Adrenal gland (tissue), 5 donors: ENCODE results near the gene TMEM108.

ENCODE experiments used
- POLR2A ChIP-seq, 2 donors: fragments of 450-650 bp; IDR thresholded peaks; one replicate each; pipeline ENCODE4 v1.6.1; 2017; ENCODE audit warnings: antibody characterized with exemption in 2 of 2, mild to moderate bottlenecking in 2 of 2, moderate library complexity in 1 of 2
- TF ChIP-seq, protein P1 (sequence below), 6 experiments: fragments of 450-650 bp in 4 of 6; fragments of 200-600 bp in 2 of 6; sonication (generic) in 1 of 6; IDR thresholded peaks; 1 replicate in 5 of 6; 2 replicates in 1 of 6; pipeline versions ENCODE4 v1.5.1 to v1.8.0; 2016 to 2021; ENCODE audit warnings: antibody characterized with exemption in 6 of 6, mild to moderate bottlenecking in 2 of 6, moderate library complexity in 1 of 6
- donor health status: DM: no; HTN: no; CAD: no.

GRCh38 chr3:133096900-133097613, 58.9 kb downstream of the TMEM108 start:
- TF ChIP-seq, protein P1, sequence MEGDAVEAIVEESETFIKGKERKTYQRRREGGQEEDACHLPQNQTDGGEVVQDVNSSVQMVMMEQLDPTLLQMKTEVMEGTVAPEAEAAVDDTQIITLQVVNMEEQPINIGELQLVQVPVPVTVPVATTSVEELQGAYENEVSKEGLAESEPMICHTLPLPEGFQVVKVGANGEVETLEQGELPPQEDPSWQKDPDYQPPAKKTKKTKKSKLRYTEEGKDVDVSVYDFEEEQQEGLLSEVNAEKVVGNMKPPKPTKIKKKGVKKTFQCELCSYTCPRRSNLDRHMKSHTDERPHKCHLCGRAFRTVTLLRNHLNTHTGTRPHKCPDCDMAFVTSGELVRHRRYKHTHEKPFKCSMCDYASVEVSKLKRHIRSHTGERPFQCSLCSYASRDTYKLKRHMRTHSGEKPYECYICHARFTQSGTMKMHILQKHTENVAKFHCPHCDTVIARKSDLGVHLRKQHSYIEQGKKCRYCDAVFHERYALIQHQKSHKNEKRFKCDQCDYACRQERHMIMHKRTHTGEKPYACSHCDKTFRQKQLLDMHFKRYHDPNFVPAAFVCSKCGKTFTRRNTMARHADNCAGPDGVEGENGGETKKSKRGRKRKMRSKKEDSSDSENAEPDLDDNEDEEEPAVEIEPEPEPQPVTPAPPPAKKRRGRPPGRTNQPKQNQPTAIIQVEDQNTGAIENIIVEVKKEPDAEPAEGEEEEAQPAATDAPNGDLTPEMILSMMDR (IDR thresholded peaks at IDR 0.05) = no peak
- TF ChIP-seq POLR2A (IDR thresholded peaks at IDR 0.05) = no peak
